H9 (cell line): ENCODE data around the gene PRRX2. TPM values are rescaled to one million over a fixed set of nuclear protein-coding genes. Genes with fewer than 3 reads are reported as not detected.
A peak's percentile ranks its signal among the peaks of the same experiment; 100 is the strongest.

Experiments
- DNase-seq: peaks from one replicate; pipeline ENCODE4 v3.0.0-alpha.2; 2017
- H2AFZ ChIP-seq: one replicate; pipeline ENCODE4 v1.6.1; 2013; ENCODE audit warnings: mild to moderate bottlenecking, low read length, control low read depth, moderate library complexity
- H2AK5ac ChIP-seq: 2 replicates; pipeline ENCODE4 v1.6.1; 2013; ENCODE audit warnings: low read length, control low read depth, mixed read lengths; ENCODE audit not compliant: insufficient read length
- H2BK120ac ChIP-seq: one replicate; pipeline ENCODE4 v1.6.1; 2013; ENCODE audit warnings: low read depth, mild to moderate bottlenecking, low read length, control low read depth, inconsistent platforms; ENCODE audit not compliant: poor library complexity, severe bottlenecking
- H2BK12ac ChIP-seq: 2 replicates; pipeline ENCODE4 v1.6.1; 2013; ENCODE audit warnings: low read length, control low read depth, mixed read lengths, low read depth; ENCODE audit not compliant: insufficient read length
- H2BK15ac ChIP-seq: 2 replicates; pipeline ENCODE4 v1.6.1; 2013; ENCODE audit warnings: low read depth, low read length, control low read depth
- H2BK20ac ChIP-seq: one replicate; pipeline ENCODE4 v1.6.1; 2013; ENCODE audit warnings: low read depth, mild to moderate bottlenecking, low read length, control low read depth, inconsistent platforms; ENCODE audit not compliant: poor library complexity, severe bottlenecking
- H2BK5ac ChIP-seq: 2 replicates; pipeline ENCODE4 v1.6.1; 2013; ENCODE audit warnings: low read length, control low read depth, mixed read lengths; ENCODE audit not compliant: insufficient read length
- H3K14ac ChIP-seq: 2 replicates; pipeline ENCODE4 v1.6.1; 2013; ENCODE audit warnings: low read length, control low read depth; ENCODE audit not compliant: insufficient read depth
- H3K18ac ChIP-seq: 2 replicates; pipeline ENCODE4 v1.6.1; 2013; ENCODE audit warnings: low read depth, mild to moderate bottlenecking, mixed read lengths, low read length, control low read depth; ENCODE audit not compliant: insufficient read length
- H3K23ac ChIP-seq: 2 replicates; pipeline ENCODE4 v1.6.1; 2013; ENCODE audit warnings: low read length, control low read depth, mixed read lengths, low read depth; ENCODE audit not compliant: insufficient read length
- H3K23me2 ChIP-seq: 2 replicates; pipeline ENCODE4 v1.6.1; 2013; ENCODE audit warnings: low read depth, mild to moderate bottlenecking, mixed read lengths, low read length, control low read depth; ENCODE audit not compliant: insufficient read length, poor library complexity, severe bottlenecking
- H3K27ac ChIP-seq: 2 replicates; pipeline ENCODE4 v1.5.1; 2013; ENCODE audit warnings: low read length, control low read depth, mixed read lengths, low read depth; ENCODE audit not compliant: insufficient read length
- H3K27me3 ChIP-seq: 2 replicates; pipeline ENCODE4 v1.6.1; 2013; ENCODE audit warnings: low read length, control low read depth, inconsistent platforms; ENCODE audit not compliant: insufficient read depth
- H3K4ac ChIP-seq: 2 replicates; pipeline ENCODE4 v1.6.1; 2013; ENCODE audit warnings: low read depth, mild to moderate bottlenecking, control low read depth, inconsistent platforms, low read length, moderate library complexity
- H3K4me1 ChIP-seq: 2 replicates; pipeline ENCODE4 v1.6.1; 2013; ENCODE audit warnings: low read length, control low read depth, inconsistent platforms; ENCODE audit not compliant: insufficient read depth
- H3K4me2 ChIP-seq: 2 replicates; pipeline ENCODE4 v1.6.1; 2013; ENCODE audit warnings: low read length, control low read depth, mixed read lengths; ENCODE audit not compliant: insufficient read length, insufficient read depth
- H3K56ac ChIP-seq: 2 replicates; pipeline ENCODE4 v1.6.1; 2013; ENCODE audit warnings: low read depth, mild to moderate bottlenecking, mixed read lengths, low read length, control low read depth; ENCODE audit not compliant: insufficient read length
- H3K79me1 ChIP-seq: 2 replicates; pipeline ENCODE4 v1.6.1; 2013; ENCODE audit warnings: low read depth, mild to moderate bottlenecking, moderate library complexity, low read length, control low read depth, inconsistent platforms; ENCODE audit not compliant: insufficient read depth, poor library complexity, severe bottlenecking
- H3K79me2 ChIP-seq: 2 replicates; pipeline ENCODE4 v1.6.1; 2013; ENCODE audit warnings: low read length, control low read depth, inconsistent platforms; ENCODE audit not compliant: insufficient read depth
- H3K9ac ChIP-seq: 2 replicates; pipeline ENCODE4 v1.6.1; 2013; ENCODE audit warnings: low read length, control low read depth, mixed read lengths; ENCODE audit not compliant: insufficient read length; ENCODE audit errors: extremely low read depth
- H3K9me3 ChIP-seq: one replicate; pipeline ENCODE4 v1.6.1; 2013; ENCODE audit warnings: low read depth, low read length, inconsistent platforms; ENCODE audit not compliant: control insufficient read depth
- H3T11ph ChIP-seq: one replicate; pipeline ENCODE4 v1.6.1; 2013; ENCODE audit warnings: mild to moderate bottlenecking, low read length, control low read depth, inconsistent platforms
- H4K20me1 ChIP-seq: one replicate; pipeline ENCODE4 v1.6.1; 2013; ENCODE audit not compliant: control insufficient read depth, insufficient read length, insufficient read depth
- H4K5ac ChIP-seq: 2 replicates; pipeline ENCODE4 v1.6.1; 2013; ENCODE audit warnings: low read depth, mild to moderate bottlenecking, mixed read lengths, low read length, control low read depth; ENCODE audit not compliant: insufficient read length
- H4K8ac ChIP-seq: replicated peaks from 2 replicates; pipeline ENCODE4 v1.6.1; 2013; ENCODE audit warnings: low read length, control low read depth, mixed read lengths, low read depth; ENCODE audit not compliant: insufficient read length
- H4K91ac ChIP-seq: 2 replicates; pipeline ENCODE4 v1.6.1; 2013; ENCODE audit warnings: low read depth, mild to moderate bottlenecking, moderate library complexity, mixed read lengths, low read length, control low read depth; ENCODE audit not compliant: insufficient read length
- H3K27ac Mint-ChIP-seq, 3 experiments: 2 replicates in 2 of 3; 3 replicates in 1 of 3; pipeline ENCODE4 v1.8.0; 2020 to 2021; ENCODE audit warnings: mixed read lengths in 3 of 3, mild to moderate bottlenecking in 1 of 3, moderate library complexity in 1 of 3
- H3K27me3 Mint-ChIP-seq: 2 replicates; pipeline ENCODE4 v1.8.0; 2021; ENCODE audit warnings: low read depth, mild to moderate bottlenecking, moderate library complexity, mixed read lengths
- H3K36me3 Mint-ChIP-seq, 3 experiments: 2 replicates in 2 of 3; 3 replicates in 1 of 3; pipeline ENCODE4 v1.8.0; 2020 to 2021; ENCODE audit warnings: low read depth in 3 of 3, mixed read lengths in 3 of 3; ENCODE audit not compliant: insufficient read depth in 1 of 3
- H3K4me1 Mint-ChIP-seq, 2 experiments: 2 replicates each; pipeline ENCODE4 v1.8.0; 2020; ENCODE audit warnings: mixed read lengths in 2 of 2
- H3K4me3 Mint-ChIP-seq, 2 experiments: 2 replicates in 1 of 2; 3 replicates in 1 of 2; pipeline ENCODE4 v1.8.0; 2020 to 2021; ENCODE audit warnings: mild to moderate bottlenecking in 2 of 2, mixed read lengths in 2 of 2, moderate library complexity in 1 of 2
- H3K9me3 Mint-ChIP-seq, 2 experiments: 2 replicates in 1 of 2; 3 replicates in 1 of 2; pipeline ENCODE4 v1.8.0; 2020; ENCODE audit warnings: mild to moderate bottlenecking in 2 of 2, mixed read lengths in 2 of 2, moderate library complexity in 1 of 2
- WGBS: extraction: QIAGEN DNeasy Blood & Tissue Kit; methylation state at CpG from one replicate; pipeline ENCODE4 v1.1.7; 2013; ENCODE audit warnings: missing lambda C conversion rate, low lambda C conversion rate, mixed read lengths; ENCODE audit not compliant: insufficient read length; ENCODE audit errors: extremely low coverage; 5-methylcytosine and 5-hydroxymethylcytosine counted together
- total RNA-seq: library from RNA; stranded (reverse); gene quantifications from 2 replicates; pipeline ENCODE4 v1.2.1, GENCODE V29; 2021
- TF ChIP-seq, protein P1 (sequence below): fragments of 200-600 bp; sonication (generic); conservative IDR thresholded peaks from 3 replicates; pipeline ENCODE4 v1.8.0; 2021; ENCODE audit warnings: antibody characterized with exemption, mild to moderate bottlenecking

PRRX2 gene
- total RNA-seq, 1 experiment from 2014 or later = 3.9 TPM

DNA sequence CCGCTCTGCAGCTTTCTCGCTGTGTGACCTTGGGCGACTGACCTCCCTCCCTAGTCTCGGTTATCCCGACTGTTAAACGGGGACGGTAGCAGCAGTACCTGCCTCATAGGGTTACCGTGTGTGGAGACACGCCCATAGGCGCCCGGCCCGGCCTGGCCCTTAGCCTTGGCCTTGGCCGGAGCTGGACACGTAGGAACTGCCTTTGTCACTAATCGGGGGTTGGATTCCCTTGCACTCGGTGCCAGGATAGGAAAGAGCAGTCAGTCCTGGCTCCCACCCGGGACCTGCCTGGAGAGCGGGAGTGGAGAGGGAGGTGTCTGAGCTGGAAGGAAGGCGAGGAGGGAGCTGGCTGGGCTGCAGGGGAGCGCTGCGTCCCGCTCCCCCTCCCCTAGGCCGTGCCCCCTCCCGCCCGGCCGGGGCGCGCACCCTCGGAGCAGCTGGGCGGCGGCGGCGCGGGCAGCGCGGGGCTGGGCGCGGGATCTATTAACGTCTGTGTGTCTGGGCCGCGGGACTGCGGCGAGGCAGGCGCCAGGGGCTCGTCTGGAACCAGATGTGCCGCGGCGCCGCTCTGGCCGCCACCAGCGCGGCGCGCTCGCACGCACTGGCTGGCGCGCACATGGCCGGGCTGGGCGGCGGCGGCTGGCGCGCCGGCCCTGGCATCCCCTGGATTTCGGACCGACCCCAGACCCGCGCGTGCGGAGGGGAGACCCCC is 31.7 kb downstream of the PRRX2 start:
- no peak overlapping the region for H3K27ac ChIP-seq
- H3K18ac ChIP-seq = peak overlapping the region; percentile 90
- Mint-ChIP-seq H3K4me3 (peak overlapping the region; percentile 80 to 87), H3K27ac (peak overlapping the region in 2 of 3 experiments; percentile 61 to 95; a peak in 1 of 7 replicates), H3K9me3 (no peaks in the 10 kb centered on the region), H3K4me1 (peaks cover 9 to 24% of the 10 kb centered on the region in 2 experiments), H3K36me3 (no peaks in the 10 kb centered on the region; a peak in 1 of 7 replicates), H3K27me3 (peaks cover 44% of the 10 kb centered on the region)
- no peaks in the 10 kb centered on the region for H3K4me1 ChIP-seq
- peak overlapping the region; percentile 91 for H3K14ac ChIP-seq
- no peak overlapping the region for H2BK5ac ChIP-seq
- no peaks in the 10 kb centered on the region for H3K27me3 ChIP-seq
- H3K23ac ChIP-seq = no peak overlapping the region
- no peak overlapping the region for H3K9ac ChIP-seq
- no peaks in the 10 kb centered on the region for H3K79me2 ChIP-seq
- H3K9me3 ChIP-seq = no peaks in the 10 kb centered on the region
- TF ChIP-seq, protein P1, sequence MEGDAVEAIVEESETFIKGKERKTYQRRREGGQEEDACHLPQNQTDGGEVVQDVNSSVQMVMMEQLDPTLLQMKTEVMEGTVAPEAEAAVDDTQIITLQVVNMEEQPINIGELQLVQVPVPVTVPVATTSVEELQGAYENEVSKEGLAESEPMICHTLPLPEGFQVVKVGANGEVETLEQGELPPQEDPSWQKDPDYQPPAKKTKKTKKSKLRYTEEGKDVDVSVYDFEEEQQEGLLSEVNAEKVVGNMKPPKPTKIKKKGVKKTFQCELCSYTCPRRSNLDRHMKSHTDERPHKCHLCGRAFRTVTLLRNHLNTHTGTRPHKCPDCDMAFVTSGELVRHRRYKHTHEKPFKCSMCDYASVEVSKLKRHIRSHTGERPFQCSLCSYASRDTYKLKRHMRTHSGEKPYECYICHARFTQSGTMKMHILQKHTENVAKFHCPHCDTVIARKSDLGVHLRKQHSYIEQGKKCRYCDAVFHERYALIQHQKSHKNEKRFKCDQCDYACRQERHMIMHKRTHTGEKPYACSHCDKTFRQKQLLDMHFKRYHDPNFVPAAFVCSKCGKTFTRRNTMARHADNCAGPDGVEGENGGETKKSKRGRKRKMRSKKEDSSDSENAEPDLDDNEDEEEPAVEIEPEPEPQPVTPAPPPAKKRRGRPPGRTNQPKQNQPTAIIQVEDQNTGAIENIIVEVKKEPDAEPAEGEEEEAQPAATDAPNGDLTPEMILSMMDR = no peak
- no peaks in the 10 kb centered on the region for H3K79me1 ChIP-seq
- no peak overlapping the region for H2AFZ ChIP-seq
- peak overlapping the region; percentile 54 for H3K4me2 ChIP-seq
- peak; percentile 54 for DNase-seq
- H3K23me2 ChIP-seq = peaks cover 11% of the 10 kb centered on the region
- H3T11ph ChIP-seq = no peak overlapping the region
- no CpG with 5 or more reads among the region's 71 CpGs for WGBS
- no peak overlapping the region for H2BK15ac ChIP-seq
- H3K56ac ChIP-seq = no peak overlapping the region
- no peak overlapping the region for H2BK12ac ChIP-seq
- no peak overlapping the region for H4K8ac ChIP-seq
- no peak overlapping the region for H4K91ac ChIP-seq
- H3K4ac ChIP-seq = no peak overlapping the region; the same call in 1 of the 2 replicates
- no peak overlapping the region for H4K5ac ChIP-seq
- H2BK120ac ChIP-seq = no peak overlapping the region
- H2BK20ac ChIP-seq = no peak overlapping the region
- H4K20me1 ChIP-seq = no peaks in the 10 kb centered on the region
- H2AK5ac ChIP-seq = no peak overlapping the region
